GM19043 (cell line): Measurements from ENCODE around the gene CCDC110.

Experiments used
- ATAC-seq: cut with Tn5 transposase; IDR thresholded peaks from one replicate; pipeline ENCODE4 v1.9.1; 2021; ENCODE audit warnings: low read depth; ENCODE audit not compliant: unreplicated experiment

CCDC110 gene

DNA sequence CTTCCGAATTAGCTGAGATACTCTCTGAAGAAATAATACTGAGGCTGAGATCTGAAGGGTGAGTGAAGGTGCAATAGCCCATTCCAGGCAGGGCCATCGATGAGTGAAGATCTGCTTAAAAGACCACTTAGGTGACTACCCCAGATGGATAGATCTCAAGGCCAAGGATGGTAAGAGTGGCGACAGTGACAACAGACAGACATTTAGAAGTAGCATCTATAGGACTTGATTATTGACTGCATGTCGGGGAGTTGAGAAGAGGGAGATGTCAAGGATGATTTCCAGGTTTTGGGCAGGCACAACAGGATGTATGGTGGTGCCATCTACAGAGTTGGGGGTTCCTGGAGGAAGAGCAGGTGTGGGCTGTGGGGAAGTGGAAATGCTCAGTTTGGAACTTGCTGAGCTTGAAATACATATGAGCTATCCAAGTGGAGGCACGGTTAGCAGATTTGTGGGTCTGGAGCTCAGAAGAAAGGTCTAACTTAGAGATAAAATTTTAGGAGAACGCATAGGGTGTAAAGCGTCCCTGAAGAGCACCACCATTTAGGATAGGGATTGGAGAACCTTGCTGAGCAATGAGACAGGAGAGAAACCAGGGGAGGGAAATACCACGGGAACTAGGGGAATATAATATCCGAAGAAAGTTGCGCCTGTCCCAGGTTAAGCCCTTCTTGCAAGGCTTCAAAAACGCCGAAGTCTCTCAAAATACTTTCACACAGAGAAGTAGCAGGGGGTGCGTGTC lies 46.5 kb downstream of the CCDC110 start:
- peak; percentile 0 for ATAC-seq

DNA sequence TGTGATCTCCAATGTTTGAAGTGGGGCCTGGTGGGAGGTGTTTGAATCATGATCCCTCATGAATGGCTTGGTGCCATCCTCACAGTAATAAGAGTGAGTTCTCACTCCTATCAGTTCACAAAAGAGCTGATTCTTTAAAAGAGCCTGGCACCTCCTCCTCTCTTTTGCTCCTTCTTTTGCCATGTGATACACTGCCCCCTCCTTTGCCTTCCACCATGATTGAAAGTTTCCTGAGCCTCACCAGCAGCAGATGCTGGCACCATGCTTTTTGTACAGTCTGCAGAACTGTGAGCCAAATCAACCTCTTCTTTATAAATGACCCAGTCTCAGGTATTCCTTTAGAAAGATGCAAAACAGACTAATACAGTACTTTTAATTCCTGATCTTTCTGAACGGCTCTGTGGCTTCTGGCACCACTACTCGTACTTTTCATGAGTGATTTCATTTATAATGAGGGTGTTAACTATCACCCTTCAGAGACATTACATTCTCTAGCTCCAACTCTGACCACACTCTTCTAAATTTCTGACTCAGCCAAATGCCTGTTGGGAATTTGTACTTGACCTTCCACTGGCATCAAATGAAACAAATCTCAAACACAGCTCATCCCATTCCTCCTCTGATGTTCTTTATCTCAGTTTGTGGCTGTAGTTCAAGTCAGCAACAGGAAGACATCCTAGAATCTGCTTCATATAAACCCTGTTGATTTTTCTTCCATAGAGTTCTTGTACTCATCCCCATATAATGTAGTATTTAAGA lies 50.0 kb downstream of the CCDC110 start:
- no peak for ATAC-seq

DNA sequence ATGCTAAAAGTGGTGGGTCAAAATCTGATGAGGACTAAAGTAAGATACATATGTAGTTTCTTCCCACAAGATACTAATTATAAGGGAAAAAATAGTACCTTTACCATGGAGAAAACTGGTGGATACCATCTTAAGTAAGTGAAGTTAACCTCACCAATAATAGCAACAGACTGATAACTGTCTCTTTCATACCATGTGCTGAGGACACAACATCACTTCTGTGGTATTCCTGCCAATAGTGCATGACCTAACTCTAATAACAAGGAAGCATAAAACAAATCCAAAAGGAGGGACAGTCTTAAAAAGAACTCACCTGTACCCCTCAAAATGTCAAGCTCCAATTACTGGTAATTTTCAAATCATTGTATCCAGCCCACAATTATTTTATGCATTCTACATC lies 54.6 kb downstream of the CCDC110 start:
- ATAC-seq: no peak

DNA sequence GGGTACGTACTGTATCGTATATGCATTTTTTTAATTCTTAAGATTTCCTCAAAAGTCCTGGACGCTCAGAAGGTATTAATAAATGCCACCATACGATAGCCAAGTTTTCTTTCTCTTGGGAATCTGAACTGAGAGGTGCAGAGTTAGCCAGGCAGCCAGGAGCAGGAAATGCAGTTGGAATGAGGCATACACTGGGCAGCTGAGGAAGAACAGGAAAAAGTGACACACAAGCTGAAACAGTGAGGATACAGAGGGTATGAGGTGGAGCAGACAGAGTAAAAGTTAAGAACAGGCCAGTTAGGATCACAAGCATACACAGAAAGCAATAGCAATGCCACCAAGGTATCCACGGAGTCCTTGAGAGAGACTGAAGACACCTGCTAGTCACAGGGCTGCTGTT lies 59.1 kb downstream of the CCDC110 start:
- no peak for ATAC-seq

DNA sequence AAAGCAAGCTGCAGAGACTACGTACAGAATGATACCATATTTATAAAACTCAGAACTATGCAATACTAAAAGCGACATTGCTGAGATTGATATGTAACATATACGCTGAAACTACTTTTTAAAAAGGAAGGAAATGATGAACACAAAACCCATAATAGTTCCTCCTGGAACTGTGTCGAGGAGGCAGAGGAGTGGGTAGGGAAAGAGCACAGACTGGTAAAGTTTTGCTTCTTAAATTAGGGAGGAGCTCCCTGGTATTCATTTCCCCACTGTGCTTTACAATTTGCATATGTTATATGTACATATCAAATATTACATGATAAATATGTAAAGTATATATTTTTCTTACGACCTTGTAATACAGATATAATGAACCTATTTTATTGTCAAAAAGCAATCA lies 59.7 kb downstream of the CCDC110 start:
- no peak for ATAC-seq

DNA sequence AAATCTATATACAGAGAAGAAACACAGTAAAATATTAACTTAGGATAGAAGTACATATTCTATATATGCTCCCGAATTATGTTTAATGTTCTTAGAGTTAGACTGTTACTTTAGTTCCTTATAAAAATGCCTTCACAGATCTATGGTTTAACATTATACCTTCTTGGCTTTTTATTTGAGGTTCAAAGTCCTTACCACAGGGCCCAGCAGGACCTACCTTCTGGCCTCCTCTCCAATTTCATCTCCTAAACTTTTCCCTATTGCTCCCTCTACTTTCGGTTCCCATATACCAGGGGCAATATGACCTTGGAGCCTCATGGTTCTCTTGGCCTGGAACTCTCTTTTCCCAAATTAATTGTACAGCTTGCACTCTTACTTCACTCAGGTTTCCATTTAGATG lies 63.1 kb downstream of the CCDC110 start:
- no peak for ATAC-seq

DNA sequence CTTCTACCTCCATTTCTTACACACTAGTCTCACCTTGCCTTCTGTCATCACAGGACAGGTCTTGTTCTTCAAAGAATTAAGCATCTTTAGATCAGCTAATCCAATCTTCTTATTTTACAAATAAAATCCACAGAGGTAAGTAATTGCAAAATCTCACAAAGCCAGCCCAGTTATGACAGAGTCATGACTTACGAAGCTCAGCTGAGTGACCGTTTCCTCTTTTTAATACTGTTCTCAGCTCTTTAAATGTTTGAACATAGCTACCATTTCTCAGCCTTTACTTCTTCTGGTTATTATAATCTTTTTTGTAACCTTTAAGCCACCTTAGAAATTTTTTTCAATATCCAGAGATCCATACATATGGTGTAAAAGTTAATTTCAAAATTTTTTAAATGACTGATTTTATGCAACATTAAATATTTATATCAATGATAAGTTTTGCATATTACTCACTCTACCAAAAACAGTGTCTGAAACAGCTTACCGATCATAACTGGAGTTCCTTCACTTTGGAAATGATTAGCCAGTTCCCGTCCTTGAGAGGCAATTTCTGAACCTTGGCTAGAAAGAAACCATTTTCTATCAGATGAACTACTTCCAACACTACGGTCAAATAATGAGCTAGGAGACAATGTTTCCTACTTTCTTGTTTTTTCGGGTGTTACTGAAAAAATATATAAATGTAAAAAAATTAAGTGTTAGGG lies 66.1 kb downstream of the CCDC110 start:
- ATAC-seq: peak; percentile 63

DNA sequence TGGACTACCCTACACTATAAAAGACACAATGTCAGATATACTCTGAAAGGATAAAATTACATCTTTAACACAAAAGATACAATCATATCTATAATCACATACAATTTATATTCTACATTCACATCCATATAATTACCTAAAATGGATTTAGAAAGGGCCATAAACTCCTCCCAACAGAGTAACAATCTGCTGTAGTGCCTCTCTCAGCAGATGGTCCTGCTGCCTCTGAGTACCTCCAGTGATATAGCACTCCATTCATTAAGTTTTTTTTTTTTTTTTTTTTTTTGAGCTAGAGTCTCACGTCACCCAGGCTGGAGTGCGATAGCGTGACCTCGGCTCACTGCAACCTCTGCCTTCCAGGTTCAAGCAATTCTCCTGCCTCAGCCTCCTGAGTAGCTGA lies 67.5 kb downstream of the CCDC110 start:
- no peak for ATAC-seq

DNA sequence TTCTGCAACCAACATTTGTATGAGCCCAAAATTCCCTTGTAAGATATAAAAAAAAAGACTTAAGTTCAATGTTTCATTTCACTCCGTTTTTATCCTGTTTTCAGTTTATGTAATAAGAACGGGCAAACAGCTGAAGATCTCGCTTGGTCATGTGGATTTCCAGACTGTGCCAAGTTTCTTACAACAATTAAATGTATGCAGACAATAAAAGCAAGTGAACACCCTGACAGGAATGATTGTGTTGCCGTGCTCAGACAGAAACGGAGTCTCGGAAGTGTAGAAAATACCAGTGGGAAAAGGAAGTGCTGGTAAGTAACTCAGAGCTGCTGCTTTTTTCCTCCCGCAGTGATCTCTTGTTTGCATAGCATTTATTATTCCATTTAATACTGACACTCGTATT lies 72.1 kb downstream of the CCDC110 start:
- ATAC-seq: no peak

DNA sequence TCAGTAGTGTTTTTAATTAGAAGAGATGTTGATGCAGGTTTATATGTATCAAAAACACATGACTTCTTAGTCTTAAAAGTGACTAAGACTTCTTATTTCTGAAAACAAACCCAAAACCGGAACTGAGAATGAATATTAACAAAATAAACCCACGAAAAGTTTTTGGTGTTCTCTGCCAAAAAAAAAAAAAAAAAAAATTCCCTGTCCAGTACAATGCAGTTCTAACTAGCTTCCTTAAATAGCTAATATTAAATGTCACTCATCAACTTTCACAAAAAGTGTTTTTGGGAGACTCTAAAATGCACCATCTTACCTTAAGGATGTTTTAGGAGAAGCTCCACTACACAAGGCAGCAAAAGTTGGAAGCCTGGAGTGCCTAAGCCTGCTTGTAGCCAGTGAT lies 72.9 kb downstream of the CCDC110 start:
- no peak for ATAC-seq

DNA sequence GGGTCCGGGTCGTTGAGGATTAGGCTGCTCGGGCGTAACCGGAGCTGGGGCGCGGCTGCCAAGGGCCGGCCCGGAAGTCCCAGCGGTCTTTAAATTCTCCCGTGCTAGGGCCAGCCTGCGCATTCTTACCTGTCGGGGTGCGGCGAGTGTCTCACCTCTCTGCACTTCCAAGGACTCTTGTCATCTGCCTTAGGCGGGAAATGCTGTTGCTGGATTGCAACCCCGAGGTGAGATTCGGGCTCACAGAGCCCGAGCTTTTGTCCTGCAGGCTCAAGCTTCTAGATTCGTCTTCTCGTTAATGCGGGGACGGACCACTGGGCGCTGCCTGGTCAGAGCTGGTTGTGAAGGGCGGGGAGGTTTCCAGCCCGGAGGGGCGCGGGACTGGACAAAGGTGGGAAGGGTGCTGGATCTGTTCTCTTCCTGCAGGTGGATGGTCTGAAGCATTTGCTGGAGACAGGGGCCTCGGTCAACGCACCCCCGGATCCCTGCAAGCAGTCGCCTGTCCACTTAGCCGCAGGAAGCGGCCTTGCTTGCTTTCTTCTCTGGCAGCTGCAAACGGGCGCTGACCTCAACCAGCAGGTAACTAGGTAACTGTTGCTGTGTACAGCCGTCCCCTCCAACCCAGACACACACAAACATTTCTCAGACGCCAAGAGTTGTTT lies 74.7 kb downstream of the CCDC110 start, which contains the start of gene ANKRD37:
Gene ANKRD37, plus strand, starts transcription at position 118 of the 662 bp plus-strand sequence. Its CDS starts 83 bp downstream, at position 201.
- ATAC-seq: no peak

DNA sequence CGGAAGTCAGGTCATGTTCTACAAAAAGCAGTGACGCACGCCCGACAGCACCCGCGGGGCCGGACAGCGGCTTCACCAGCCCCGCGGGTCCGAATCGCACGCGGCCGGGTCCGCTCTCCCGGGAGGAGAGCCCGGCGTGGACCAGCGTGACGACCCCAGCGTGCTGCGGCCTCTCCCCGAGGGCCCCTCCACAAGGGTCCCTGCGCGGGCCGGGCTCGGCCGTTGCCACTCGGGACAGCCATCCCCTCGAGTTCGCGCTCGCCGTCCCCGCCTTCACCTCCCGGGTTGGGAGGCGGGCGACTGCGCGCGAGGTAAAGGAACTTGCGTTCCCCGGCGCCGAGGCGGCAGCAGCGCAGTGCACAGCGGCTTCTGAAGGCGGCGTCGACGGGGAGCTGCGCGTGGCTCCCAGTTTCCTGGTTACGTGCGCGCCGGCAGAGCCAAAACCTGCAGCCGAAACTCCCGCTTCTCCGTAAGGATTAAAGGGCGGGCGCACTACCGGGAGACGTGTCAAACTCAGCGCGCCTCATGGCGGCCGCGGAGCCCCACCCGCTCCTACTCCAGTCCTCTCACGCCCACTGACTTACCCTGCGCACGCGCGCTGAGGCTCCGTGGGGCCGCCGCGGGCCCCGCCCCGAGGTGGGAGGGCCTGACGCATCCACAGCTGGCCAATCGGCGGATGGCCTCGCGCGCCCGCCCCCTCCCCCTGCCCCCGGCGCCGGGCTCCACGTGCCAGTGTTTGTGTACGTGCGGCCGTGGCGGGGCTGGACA lies 75.4 kb downstream of the CCDC110 start:
- peak; percentile 73 for ATAC-seq

DNA sequence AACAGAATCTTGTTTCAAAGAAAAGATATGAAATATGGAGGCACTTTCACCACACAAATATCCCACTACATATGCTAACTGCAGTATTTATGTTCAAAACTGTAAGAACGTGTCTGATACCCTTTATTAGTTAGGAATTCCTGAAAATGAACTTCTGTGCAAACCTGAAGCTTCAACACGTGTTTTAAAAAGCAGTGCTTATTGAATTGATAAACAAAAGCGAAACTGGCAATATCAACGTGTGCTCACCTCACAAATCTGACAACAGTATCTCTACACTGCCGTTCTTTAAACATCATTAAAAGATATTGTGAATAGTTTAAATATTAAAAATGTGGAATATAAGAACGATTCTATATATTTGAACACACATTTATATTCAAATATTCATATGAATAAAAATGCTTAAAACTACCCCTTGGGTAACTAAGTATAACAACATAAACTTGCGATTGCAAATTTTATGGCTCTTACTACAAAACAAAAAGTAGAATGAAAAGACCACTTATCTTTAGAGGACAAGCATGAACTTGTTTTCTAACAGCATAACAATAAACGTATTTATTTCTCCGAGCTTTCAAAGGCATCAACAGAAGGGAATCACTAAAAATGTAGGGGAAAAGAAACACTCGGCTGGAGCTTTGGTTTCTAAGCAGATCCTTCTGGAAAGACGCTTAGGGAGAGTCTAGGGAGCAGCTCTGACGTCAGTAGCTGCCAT lies 76.1 kb downstream of the CCDC110 start, which contains the start of gene LRP2BP:
Gene LRP2BP, minus strand, starts transcription at position 687 of the 718 bp plus-strand sequence. CDS start 17,738 bp downstream, outside the sequence.
- no peak for ATAC-seq
